Effector CD4-positive, alpha-beta T cell (primary cell): ENCODE results near the gene ITGBL1.
"Not testable (repeated sequence)": the region's sequence is repeated elsewhere in the genome, so short reads cannot be mapped to it uniquely, and the experiment has no call there.

Experiments used
- DNase-seq: peaks from one replicate; pipeline ENCODE4 v3.0.0-alpha.2; 2020

ITGBL1 gene

GRCh38 chr13:101514695-101515275, 62.3 kb downstream of the ITGBL1 start:
- DNase-seq, result no peak

DNA sequence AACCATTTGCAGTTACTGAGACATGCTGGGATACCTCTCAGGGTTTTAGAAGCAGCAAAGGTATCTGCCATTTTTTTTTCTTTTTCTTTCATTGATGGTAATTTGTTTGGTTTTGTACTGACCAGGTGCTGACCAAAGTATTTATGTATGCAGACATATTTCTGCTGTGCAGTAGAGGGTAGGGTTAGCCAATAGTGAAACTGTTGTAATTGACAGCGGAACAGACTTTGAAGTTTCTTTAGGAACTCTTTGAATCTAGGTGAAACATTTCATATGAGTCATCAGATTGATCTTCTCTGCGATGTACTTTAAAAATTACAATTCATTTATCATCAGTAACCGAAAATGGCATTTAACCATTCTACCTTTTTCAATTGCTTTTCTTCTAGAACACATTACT, 63.0 kb downstream of the ITGBL1 start:
- DNase-seq, result no peak

- DNase-seq, result no peak
These were observed 63.8 kb downstream of the ITGBL1 start for GRCh38 chr13:101516262-101516661.

GRCh38 chr13:101520672-101521071, 68.2 kb downstream of the ITGBL1 start:
- DNase-seq, result no peak

DNA sequence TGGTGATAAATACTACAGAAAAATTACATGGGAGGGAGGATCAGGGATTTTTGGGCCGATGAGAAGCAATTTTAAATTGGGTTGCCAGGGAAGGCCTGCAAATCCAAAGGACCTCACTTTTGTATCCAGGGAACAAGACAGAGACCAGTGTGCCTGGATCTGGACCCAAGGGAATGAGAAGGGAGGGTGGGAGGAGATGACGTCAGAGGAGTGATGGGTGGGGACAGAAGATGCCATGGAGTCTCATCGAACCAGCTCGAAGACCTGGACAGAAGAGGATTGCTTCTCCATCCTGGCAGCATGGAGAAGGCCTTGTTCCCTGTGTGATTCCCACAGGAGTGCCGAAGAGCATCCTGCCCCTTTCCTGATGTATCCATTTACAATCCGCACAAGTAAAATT, 68.9 kb downstream of the ITGBL1 start:
- no peak for DNase-seq

GRCh38 chr13:101522607-101523006, 70.1 kb downstream of the ITGBL1 start:
- DNase-seq, result no peak

DNA sequence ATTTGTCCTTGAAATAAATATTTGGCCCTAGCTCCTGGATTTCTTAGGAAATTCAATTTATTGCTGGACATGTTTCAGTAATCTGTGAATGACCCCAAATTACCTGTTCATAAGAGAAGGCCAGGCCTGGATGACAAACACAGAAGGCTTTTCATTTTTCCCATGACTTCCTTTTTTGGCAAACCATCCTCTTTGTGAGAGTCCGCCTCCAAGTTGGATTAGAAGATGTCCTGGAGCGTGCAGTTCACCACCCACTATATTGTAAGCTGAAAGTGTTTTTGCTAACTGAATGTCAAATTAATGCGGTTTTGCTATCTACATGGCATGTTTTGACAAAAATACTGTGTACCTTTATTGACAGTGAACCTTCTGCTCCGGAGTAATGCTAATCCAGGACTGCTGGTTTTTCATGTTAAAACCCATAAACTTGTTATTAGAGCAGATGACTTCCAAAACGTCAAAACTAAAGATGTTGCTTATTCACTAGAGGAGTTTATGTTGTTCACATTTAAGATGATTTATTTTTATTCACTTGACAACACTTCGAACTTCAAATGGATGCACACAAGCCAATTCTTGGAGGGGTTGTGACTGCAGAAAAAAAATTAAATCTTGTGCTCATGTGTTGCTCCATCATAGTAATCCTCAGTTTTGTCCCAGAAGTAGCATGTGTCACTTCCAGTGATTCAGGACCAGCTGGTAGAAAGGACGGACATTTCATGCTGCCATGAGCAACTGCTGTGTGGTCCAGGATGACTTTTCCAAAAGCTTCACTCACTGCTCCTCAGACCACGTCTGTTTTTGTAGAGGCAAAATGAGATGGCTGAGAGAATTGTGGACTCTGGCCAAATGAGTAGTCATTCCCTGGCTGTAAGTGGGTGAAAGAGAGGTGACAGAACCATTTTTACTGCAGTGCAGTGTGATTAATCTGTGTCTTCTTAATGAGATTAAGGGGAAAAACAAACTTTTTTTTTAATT, 71.0 kb downstream of the ITGBL1 start:
- no peak for DNase-seq

GRCh38 chr13:101527130-101527529, 74.7 kb downstream of the ITGBL1 start:
- no peak for DNase-seq

GRCh38 chr13:101529422-101529821, 76.9 kb downstream of the ITGBL1 start:
- DNase-seq, result no peak

DNA sequence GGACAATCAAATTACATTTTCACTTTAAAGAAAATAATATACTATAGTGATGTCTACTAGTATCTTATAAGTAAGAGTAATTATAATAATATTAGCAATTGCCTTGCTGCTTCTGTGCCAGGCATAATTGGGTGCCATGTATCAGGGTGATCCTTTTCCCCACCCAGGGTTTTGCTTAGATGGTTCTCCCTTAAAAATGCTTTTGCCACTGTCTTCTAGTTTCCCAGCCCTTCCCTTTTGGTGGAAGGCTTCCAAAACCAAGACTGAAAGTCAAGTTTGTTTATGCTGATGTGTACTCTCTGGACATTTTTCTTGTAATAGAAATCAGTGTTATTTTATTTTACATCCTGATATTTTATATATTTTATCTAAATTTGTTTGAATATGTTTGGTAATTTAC, 77.8 kb downstream of the ITGBL1 start:
- no peak for DNase-seq

DNA sequence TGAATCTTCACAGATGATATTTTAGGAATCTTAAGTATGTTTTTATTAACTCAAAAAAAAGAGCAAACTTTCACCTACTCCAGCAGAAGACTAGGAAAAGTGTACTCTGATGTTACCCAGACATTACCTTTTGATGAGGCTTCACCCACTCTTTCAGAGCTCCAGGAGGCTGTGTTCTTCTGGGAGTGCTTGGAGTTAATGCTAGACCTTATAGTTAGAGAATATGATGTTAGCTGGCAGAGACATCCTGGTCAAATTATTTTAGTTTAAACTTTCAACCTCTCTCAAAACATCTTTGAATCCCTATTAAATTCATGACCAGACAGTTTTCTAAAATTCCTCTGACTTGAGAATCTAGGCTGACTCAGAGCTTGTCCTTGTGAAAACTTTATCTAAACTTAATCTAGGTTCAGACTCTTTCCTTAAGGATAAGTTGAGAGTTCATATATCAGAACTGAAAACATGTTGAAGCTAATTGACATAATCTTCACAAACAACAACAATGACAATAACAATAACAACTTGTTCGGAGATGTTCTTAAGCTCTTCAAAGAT, 82.8 kb downstream of the ITGBL1 start:
- DNase-seq, result no peak

GRCh38 chr13:101536079-101536478, 83.6 kb downstream of the ITGBL1 start:
- no peak for DNase-seq

DNA sequence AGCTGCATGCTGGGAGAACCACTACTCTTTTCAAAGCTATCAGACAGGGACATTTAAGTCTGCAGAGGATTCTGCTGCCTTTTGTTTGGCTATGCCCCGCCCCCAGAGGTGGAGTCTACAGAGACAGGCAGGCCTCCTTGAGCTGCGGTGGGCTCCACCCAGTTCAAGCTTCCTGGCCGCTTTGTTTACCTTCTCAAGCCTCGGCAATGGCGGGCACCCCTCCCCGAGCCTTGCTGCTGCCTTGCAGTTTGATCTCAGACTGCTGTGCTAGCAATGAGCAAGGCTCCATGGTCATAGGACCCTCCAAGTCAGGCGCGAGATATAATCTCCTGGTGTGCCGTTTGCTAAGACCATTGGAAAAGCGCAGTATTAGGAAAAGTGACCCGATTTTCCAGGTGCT, 92.1 kb downstream of the ITGBL1 start:
- not testable (repeated sequence) for DNase-seq

DNA sequence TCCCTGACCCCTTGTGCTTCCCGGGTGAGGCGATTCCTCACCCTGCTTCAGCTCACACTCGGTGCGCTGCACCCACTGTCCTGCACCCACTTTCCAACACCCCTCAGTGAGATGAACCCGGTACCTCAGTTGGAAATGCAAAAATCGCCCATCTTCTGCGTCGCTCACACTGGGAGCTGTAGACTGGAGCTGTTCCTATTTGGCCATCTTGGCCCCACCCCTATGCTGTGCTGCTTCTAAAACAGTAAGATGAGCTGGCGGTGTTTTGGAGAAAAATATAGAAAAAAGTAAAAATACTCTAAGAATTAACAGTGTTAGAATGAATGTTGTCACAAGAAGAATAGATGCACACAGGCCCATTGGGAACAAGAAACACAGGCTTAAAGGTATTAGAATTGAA, 92.5 kb downstream of the ITGBL1 start:
- DNase-seq, result no peak

- DNase-seq, result no peak
These were observed 93.0 kb downstream of the ITGBL1 start for GRCh38 chr13:101545521-101545920.

- no peak for DNase-seq
These were observed 99.8 kb downstream of the ITGBL1 start for GRCh38 chr13:101552286-101552685.

DNA sequence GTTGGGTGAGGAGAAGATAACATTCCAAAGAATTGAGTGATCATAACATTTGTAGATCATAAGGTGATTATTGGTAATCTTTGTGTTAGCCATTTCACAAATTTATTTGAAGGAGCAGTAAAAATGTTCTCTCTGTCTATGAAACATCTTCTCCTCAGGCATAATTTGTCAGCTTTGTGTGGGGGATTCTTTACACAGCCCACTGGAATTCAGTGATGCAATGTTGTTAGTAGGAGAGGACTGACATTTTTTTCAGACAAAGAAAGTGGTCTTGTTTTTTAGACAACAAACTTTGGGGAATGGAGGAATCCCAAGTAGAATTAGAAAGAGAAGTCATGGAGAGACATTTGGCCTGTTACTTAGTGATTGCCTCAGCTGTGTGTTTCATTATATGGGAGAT, 100.3 kb downstream of the ITGBL1 start:
- no peak for DNase-seq

DNA sequence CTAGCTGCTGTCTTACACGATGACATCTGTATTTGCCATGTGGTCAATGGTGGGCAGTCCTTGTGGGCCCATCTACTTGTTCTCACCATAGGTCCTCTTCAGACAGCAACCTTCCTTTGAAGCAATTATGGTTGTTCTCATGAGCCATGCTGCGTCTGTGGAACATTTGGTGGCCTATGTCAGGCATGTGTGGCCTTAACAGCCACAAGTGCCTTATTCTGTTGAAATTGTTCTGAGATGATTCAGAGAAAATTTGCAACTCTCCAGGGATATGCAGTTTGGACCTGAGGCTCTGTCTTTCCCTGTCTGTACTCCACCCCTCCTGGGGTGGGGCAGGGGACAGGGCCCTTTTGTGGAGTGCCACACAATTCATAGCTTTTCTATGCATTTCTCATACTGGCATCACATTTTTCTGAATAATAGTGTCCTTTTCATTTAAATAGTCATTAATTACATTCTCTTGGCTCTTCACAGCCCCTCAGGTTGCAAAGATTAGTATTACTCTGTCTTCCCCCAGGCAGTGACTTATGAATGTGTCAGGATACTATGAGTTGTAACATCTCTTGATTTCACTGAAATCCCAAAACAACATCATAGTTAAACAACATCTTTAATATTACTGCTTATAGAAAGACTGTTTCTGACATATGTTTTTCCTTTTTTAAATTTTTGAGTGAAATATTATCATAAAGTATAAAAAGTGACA, 102.1 kb downstream of the ITGBL1 start:
- DNase-seq, result no peak

GRCh38 chr13:101555610-101556009, 103.1 kb downstream of the ITGBL1 start:
- no peak for DNase-seq

- DNase-seq, result no peak
These were observed 104.2 kb downstream of the ITGBL1 start for GRCh38 chr13:101556676-101557123.

DNA sequence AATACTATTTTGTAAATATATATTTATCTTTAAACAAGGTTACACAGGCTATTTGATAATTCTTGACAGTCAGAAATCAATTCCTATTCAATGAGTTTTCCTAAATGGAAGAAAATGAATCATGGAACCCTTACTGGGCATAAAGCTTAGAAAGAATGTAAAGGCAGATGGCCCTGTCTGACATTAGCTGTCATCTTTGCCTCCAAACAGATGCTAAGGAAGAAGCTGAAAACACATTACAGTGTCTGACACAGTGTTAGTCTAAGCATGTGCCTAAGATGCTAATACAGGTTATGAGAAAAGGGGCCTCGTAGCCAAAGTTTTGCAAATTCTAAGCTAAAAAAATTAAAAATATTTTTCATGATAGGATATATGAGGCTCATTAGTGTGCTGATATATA, 112.8 kb downstream of the ITGBL1 start:
- no peak for DNase-seq

DNA sequence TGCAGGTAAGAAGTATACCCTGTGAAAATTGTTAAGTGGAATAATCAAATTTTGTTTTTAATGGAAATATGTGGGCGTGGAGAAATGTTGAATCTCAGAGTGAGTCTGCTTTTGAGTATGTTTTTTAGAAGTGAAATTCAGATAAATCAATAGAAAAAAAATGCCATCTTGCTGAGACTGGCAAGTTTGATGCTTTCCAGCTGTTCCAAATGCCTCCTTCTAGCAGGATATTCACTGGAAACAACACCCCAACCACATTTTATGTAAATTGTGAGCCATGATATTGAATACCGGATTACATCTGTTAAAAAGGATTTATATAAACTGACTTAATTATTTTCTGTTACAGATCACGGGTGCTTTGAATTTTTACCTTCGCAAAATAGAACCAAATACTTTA, 115.4 kb downstream of the ITGBL1 start:
- no peak for DNase-seq

DNA sequence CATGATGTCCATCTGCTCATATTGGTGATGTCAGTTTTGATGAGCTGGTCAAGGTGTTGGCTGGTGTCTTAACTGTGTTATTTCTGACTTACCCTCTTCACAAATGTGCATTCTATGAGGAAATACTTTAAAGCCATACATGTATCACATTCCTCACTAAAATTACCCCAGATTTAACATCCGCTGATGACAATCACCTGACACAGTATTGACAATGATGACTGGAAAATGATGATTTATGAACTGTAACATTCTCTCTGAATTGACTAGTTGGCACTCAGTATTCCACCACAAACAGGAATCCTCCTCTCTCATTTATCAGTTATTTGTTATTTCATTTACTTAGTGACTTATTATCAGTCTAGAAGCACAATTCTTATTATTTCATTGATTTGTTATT, 117.3 kb downstream of the ITGBL1 start:
- DNase-seq, result no peak
